Measurements from ENCODE around the gene C2orf76.
A peak's percentile ranks its signal among the peaks of the same experiment; 100 is the strongest.
"Not testable (repeated sequence)": the region's sequence is repeated elsewhere in the genome, so short reads cannot be mapped to it uniquely, and the experiment has no call there.

C2orf76 gene

GRCh38 chr2:119377294-119377992, 10.8 kb upstream of the C2orf76 start:
- no peak for DNase-seq (ENCODE audit: low spot score)

GRCh38 chr2:119376810-119377209, 10.2 kb upstream of the C2orf76 start:
- no peak for DNase-seq (ENCODE audit: low spot score)

- not testable (repeated sequence) for DNase-seq (ENCODE audit: low spot score)
Measured at GRCh38 chr2:119376406-119376805, 9.8 kb upstream of the C2orf76 start.

- DNase-seq (ENCODE audit: low spot score), result not testable (repeated sequence)
Measured at GRCh38 chr2:119373907-119374745, 7.5 kb upstream of the C2orf76 start.

- no peak for DNase-seq (ENCODE audit: low spot score)
Measured at GRCh38 chr2:119372778-119373568, 6.3 kb upstream of the C2orf76 start.

- no peak for DNase-seq (ENCODE audit: low spot score)
Measured at GRCh38 chr2:119371111-119371510, 4.5 kb upstream of the C2orf76 start.

GRCh38 chr2:119369845-119370244, 3.2 kb upstream of the C2orf76 start:
- DNase-seq (ENCODE audit: low spot score), result no peak

- peak; percentile 67 for DNase-seq (ENCODE audit: low spot score)
Measured at GRCh38 chr2:119367472-119368099, 952 bp upstream of the C2orf76 start.

- DNase-seq (ENCODE audit: low spot score), result peak; percentile 27
Measured at GRCh38 chr2:119366161-119366648, 429 bp downstream of the C2orf76 start.

- DNase-seq (ENCODE audit: low spot score), result no peak
Measured at GRCh38 chr2:119365436-119365835, 1.2 kb downstream of the C2orf76 start.

GRCh38 chr2:119364798-119365197, 1.8 kb downstream of the C2orf76 start:
- no peak for DNase-seq (ENCODE audit: low spot score)

- DNase-seq (ENCODE audit: low spot score), result no peak
Measured at GRCh38 chr2:119360423-119360966, 6.1 kb downstream of the C2orf76 start.

GRCh38 chr2:119359774-119360173, 6.9 kb downstream of the C2orf76 start:
- DNase-seq (ENCODE audit: low spot score), result no peak

- no peak for DNase-seq (ENCODE audit: low spot score)
Measured at GRCh38 chr2:119354860-119355259, 11.8 kb downstream of the C2orf76 start.

- DNase-seq (ENCODE audit: low spot score), result no peak
Measured at GRCh38 chr2:119352357-119352756, 14.3 kb downstream of the C2orf76 start.

- DNase-seq (ENCODE audit: low spot score), result no peak
Measured at GRCh38 chr2:119350311-119350998, 16.2 kb downstream of the C2orf76 start.

- DNase-seq (ENCODE audit: low spot score), result no peak
Measured at GRCh38 chr2:119349289-119349688, 17.3 kb downstream of the C2orf76 start.

- DNase-seq (ENCODE audit: low spot score), result no peak
Measured at GRCh38 chr2:119341684-119342083, 24.9 kb downstream of the C2orf76 start.

GRCh38 chr2:119339562-119339923, 27.1 kb downstream of the C2orf76 start:
- DNase-seq (ENCODE audit: low spot score), result no peak

GRCh38 chr2:119338826-119339561, 27.6 kb downstream of the C2orf76 start:
- no peak for DNase-seq (ENCODE audit: low spot score)
